ENCODE results near the gene UGDH.
"Not testable (repeated sequence)": the region's sequence is repeated elsewhere in the genome, so short reads cannot be mapped to it uniquely, and the experiment has no call there.

The UGDH gene

DNA sequence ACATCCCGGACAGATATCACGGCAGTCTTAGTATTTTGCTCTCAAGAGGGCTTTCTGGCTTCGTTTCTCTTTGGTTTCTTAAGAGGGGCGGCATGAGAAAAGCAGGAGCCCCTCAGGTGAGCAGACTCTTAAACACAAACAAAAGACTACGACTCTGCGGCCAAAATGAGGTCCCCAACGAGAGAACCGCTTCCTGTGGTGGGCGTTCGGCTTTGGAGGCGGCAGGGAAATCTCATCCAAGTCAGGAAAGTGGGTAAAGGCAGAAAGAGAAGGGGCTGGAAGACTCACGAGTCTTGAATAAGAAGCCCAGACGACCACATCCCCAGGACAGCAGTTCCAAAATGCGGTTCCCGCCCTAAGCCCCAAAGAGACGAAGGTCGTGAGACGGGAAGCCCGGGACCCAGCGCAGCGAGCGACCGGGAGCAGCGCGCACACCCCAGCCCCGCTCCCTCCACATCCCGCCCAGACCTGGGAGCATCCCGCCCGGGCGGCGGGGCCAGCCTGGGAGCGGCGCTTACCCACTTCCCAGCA lies 409 bp downstream of the UGDH start:
- DNase-seq, result peak; percentile 19

DNA sequence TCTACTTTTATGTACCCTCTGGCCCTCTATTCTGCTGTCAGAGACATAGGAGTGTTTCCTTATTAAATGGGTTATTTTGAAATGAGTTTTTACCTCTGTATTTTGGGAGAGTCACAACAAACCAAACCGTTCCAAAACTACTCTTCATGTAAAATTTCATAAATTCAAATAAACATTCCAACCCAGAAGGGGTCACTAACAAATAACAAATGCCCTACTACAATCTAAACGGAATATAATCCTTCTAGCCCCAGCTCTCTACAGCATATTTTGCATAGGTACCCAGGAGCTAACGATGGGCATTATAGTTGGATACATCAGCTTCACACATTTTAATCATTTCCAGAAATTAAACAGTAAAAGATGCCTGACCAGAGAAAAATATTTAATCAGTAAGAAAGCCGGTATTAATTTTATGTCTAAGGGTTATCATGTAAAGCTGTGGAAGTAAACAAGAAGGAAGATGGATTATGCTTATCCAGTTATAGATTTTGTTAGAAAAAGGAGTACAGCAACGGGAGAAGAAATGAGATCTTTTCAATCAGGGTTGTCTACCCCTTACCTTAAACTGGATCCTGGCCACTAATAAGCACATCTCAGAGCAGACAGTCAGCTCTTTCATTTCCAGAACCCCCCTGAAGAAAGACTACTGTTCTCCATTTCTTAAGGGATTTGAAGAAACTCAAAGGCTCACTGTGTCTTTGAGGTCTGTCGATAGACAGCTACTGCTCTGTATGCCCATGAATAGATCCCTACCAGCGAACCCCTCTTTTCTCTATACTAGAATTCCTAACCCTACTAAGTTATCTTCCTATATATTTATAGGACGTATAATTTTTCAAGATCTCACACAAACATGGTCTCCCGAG lies 1.2 kb downstream of the UGDH start:
- no peak for DNase-seq

DNA sequence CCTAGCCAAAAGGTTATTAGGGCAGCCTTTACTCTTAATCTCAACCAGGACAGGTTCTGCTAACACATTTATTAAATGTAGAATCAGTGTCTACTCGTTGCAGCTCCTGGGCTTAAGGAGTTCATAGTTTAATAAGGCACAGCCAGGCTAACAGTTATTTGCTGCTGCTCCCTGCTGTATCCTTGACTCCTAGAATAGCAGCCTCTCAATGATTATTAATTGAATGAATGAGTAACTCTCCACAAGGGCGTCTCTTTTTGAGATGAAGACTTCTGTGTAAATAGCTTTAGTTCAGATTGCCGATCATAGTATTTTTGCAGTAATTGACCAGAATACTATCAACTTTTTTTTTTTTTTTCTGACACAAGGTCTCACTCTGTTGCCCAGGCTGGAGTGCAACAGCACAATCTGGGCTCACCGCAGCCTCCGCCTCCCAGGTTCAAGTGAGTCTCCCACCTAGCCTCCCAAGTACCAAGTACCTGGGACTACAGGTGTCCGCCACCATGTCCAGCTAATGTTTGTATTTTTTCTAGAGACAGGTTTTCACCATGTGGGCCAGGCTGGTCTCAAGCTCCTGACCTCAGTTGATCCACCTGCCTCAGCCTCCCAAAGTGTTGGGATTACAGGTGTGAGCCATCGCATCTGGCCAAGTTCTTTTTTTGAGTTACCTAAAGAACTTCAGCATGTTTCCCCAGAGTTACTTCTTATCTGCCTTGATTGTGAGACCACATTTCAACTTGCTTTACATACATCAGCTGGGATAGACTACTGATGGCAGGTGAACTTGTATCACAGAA lies 2.9 kb downstream of the UGDH start:
- DNase-seq, result no peak

DNA sequence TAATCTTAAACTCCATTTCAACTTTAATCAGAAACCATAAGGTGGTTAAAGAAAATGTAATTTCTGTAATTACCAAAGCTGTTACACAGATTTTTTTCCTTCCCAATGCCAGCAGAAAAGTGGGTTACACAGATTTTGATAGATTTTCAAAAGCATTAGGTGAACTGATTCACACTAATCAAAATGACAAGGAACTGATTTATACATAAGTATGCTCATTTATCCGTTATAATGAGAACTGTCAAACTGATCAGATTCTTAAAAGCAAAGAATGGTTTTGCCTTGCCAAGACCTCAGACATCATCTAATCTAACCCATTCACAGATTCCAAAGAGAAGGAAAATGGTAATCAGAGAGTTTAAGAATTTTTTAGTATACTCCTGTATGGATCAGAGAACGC lies 5.2 kb downstream of the UGDH start:
- no peak for DNase-seq

DNA sequence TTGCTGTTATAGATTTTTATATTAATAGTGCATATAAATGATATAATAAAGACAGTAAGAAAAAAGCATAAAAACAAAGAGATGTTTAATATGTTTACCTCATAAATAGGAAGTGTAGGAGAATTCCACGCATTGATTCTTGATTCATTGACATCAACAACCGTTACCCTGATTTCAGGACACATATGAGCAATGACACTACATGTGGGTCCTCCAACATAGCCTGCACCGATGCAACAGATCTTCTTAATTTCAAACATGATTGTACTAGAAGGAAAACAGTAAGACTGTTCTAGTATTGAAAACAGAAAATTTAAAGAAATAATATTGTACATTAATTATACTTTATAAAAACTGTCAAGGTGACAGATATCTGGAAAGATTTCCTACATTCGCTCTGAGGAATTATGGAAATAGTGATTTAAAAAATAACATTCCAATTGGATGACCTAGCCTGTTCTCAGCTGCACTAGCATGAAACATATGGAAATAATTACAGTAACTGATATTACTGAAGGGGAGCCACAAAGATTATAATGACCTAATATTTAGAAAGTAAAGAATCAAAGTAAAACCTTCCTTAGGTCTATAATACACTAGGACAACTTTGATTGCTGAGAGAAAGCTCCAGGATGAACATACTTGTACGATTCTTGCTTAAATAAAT lies 5.9 kb downstream of the UGDH start:
- no peak for DNase-seq

DNA sequence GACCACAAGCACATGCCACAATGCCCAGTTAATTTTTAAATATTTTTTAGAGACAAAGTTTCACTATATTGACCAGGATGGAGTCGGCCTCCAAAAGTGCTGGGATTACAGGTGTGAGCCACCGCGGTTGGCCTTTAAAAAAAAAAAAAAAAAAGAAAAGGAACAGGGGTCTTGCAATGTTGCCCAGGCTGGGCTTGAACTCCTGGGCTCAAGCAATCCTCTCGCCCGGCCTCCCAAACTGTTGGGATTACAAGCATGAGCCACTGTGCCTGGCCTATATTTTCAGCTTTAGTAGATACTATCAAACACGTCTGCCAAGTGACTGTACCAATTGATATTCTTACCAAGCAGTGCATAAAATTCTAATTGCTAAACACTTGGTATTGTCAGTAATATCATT lies 8.8 kb downstream of the UGDH start:
- no peak for DNase-seq

DNA sequence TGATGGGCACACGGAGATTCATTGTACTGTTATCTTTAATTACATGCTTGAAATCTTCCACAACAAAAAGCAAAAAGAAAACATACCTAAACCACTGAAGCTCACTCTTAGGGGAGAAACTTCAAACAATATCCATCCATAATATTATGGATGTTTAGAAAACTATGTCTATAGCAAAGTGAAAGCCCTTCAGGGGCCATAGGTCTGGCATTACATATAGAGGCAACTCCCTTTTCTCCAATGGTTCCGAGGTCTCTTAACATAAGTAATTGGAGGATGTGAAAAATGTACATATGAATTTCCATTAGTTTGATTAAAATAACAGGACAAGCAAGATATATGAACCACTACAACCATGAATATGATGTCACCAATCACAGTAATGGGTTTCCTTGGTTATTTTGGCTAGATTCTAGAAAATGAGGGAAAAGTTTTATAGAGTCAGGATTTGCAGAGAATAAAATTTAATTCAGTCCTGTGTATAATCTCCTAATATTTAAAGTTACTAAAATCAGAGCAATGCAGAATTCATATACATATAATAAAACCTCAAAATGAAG lies 10.8 kb downstream of the UGDH start:
- no peak for DNase-seq

DNA sequence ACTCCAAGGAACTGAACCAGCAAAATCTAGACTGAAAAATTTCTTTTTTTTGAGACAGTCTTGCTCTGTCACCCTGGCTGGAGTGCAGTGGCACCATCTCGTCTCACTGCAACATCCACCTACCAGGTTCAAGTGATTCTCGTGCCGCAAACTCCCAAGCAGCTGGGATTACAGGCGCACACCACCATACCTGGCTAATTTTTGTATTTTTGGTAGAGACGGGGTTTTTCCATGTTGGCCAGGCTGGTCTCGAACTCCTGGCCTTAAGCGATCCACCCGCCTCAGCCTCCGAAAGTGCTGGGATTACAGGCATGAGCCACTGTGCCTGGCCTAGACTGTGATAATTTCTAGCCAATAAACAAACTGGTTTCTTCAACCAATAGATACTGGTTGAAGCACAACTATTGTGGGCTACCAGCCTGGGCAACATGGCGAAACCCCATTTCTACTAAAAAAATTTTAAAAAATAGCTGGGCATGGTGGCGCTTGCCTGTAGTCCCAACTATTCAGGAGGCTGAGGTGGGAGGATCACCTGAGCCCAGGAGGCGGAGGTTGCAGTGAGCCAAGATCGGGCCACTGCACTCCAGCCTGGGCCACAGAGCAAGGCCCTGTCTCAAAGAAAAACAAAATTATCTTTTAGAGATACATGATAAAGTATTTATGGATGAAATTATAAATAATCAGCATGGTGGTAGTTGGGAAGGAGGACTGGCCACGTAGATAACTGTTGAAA lies 11.4 kb downstream of the UGDH start:
- not testable (repeated sequence) for DNase-seq

DNA sequence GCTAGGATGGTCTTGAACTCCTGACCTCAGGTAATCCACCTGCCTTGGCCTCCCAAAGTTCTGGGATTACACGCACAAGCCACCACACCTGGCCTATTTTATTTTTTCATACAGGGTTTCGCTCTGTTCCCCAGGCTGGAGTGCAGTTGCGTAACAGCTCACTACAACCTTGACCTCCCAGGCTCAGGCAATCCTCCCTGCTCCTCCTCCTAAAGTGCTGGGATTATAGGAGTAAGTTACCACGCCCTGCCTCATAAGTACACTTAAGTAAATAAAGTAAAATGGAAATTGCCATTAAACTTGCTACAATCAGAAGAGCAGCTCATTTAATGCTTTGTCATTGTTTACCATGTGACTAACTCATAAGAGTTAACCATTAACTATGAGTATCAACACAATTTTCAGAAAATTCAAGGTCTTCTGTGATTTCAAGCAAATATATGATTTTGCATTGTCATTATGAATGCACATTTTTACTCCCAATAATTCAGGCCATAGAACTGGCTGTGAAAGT lies 12.3 kb downstream of the UGDH start:
- DNase-seq, result no peak

DNA sequence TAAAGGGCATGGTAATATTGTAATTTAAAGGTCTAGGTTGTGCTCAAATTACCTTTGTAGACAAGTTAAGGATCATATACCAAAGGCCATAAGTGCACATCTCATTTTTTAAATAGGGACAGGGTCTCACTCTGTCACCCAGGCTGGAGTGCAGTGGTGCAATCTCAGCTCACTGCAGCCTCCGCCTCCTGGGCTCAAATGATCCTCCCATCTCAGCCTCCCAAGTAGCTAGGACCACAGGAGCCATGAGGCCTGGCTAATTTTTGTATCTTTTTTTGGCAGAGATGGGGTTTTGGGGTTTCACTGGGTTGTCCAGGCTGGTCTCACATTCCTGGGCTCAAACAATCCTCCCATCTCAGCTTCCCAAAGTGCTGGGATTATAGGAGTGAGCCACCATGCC lies 13.0 kb downstream of the UGDH start:
- not testable (repeated sequence) for DNase-seq

DNA sequence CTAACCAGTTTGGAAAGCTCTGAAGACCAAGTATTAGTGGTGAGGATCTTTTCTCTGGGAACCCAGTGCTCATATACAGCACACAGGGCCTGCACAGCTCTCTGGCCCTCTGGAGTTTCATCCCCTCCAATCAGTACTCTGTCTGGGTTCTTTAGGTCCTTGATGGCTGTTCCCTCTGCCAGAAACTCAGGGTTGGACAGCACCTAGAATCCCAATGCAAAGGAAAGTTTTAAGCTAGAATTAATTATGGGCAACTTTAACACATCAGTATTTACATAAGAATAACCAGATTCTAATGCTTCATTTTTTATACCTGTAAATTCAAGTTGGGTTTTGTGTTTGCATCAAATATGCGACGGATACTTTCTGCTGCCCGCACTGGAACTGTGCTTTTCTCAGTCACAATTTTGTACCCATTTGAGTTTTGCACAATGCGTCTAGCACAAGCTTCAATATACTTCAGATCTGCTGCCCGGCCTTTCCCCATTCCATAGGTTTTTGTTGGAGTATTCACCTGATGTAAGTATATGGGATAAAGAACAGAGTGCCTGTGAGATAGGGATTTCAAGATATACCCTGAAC lies 16.8 kb downstream of the UGDH start:
- DNase-seq, result no peak

DNA sequence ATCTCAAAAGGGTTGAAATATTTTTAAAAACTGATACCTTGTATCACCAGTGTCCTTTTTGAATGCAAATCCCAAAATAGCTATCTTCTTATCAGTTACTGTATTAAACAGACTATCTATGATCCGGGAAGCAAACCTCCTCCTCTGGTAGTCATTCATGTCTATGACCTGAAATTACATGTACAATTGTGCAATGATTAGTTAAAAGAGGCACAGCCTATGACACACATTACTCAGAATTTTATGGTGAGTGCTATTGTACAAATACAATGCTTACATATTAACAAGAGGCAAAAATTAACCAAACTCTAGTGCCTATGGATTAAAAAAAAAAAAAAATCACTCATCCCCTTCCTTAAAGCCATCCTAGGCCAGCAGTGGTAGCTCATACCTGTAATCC lies 21.7 kb downstream of the UGDH start:
- DNase-seq, result no peak

DNA sequence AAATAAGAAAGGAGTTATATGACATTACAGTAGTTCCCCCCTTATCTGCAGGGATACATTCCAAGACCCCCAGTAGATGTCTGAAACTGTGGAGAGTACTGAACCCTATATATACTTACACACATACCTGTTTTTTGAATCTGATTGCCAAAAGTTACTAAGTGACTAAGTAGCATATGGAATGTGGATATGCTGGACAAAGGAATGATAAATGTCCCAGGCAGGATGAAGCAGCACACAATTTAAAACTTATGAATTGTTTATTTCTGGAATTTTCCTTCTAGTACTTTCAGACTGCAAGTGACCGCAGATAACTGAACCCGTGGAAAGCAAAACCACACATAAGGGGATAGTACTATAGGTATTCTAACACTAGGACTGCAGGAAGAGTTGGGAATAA lies 22.7 kb downstream of the UGDH start:
- DNase-seq, result no peak

DNA sequence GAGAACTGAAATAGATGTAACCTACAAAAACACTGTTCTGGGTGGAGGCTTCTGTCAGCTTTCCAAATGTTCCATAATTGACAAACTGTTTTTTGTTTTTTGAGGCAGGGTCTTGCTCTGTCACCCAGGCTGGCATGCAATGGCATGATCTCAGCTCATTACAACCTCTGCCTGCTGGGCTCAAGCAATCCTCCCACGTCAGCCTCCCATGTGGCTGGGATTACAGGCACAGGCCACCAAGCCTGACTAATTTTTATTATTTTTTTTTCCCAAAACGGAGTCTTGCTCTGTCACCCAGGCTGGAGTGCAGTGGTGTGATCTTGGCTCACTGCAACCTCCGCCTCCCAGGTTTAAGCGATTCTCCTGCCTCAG lies 24.6 kb downstream of the UGDH start:
- DNase-seq, result not testable (repeated sequence)

DNA sequence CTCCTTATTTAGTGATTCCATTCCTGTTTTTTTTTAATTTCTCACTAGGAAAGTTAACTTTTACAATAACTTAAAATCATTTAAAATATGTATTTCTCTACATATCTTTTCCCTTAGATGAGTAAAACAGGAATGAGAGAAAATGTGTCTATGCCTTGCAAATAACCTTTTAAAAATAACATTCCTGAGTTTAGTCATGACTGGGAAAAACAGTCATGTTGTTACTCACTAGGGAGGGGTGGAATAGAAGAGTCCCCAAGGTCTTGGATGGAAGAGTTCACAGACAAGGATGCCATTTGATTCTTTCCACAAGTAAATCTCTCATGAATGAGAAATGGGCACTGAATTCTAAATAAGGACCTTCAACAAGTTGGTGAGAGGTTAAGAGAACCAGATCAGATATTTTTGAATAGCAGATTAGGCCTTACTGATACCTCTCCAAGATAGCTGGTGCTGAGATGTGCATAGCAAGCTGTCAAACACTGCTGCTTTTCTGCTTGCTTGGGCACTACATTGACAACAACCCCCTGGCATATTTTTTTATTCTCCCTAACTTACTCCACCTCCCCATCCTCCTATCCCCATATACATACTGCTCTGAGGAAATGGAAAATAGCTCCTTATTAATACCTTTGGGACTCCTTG lies 25.1 kb downstream of the UGDH start:
- DNase-seq, result no peak

DNA sequence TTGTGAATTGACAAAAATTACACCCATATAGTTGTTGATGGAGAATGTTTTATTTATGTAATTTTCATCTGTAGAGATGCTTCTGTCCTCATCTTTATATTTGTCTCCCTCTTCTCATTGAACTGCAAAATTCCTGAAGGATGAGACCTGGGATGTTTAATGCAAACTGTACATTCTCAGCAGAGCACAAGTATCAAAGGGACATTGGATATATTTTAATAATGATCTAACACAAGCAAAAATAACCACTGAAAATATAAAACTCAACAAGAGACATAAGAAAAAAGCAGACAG lies 28.6 kb downstream of the UGDH start:
- DNase-seq, result no peak

DNA sequence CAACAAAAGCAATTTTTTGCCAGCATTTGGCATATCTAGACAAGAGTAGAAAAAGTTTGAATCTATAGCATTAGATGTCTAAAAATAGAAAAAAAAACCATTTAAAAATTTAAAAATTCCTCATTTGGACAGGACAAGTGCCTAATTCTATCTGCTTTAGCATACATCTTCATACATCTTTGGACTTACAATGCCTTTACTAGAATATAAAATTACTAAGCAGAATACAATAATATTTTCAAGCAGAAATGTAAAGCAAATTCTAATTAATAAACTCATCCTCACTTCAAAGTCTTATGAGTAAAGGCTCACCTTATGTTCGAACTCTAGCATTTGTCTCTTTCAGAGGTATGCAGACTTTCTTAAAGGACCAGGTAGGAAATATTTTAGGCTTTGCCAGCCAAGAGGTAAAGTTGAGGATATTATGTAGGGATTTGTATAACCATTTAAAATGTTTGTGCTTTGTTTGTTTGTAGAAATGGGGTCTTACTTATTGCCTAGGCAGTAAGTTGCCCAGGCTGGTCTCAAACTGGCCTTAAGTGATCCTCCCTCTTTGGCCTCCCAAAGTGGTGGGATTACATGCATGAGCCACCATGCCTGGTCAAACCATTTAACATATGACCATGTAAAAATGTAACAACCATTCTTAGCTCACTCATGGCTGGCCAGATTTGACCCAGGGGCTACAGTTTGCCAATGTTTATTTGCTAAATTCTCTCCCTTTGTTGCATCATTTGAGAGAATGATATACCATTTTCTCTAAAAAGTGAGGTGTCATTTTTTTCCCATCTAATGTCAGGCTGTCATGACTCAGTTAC lies 29.1 kb downstream of the UGDH start:
- no peak for DNase-seq

DNA sequence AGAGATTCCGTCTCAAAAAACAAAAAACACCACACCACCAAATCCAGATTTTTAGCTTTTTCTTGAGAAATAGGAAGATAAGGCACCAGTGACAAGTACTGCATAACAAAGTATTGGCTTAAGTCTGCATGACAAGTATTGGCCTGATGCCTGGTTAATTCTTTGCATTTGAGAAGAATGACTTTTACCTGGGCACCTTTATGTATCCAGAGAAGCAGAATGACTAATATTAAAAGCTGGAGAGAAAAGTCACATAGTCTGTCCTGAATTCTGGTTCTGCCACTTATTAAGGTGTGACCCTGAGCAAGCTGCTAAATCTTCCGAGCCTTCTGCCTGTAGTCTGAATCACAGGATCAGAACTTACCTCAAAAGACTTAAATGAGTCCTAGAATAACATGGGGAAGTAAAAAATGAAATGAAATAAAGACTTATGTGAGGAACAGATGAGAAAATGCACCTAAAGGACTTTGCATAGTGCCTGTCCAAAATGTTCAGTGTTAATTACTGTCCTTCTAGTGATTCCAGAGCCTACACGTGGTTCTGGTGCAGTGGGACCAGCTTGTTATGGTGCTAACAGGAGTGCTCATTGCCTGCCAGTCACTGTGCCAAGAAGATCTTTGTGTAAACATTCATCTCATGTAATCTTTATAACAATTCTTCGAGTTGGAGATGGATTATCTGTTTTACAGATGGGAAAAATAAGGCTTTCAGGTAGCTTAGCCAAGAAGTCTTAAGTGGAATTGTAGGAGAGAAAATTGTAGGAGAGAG lies 31.6 kb downstream of the UGDH start:
- no peak for DNase-seq

DNA sequence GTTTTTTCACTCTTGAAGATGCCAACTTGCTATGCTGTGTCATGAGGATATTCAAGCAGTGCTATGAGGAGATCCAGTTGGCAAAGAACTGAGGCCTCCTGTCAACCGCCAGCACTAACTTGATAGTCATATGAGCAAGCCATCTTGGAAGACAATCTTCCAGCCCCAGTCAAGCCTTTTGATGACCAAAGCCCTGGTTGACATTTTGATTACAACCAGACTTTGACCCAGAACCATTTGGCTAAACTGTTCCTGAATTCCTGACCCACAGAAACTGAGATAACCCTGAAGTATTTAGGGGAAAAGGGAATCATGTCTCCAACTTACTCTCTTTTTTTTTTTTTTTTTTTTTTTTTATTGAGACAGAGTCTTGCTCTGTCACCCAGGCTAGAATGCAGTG lies 32.9 kb downstream of the UGDH start:
- no peak for DNase-seq

DNA sequence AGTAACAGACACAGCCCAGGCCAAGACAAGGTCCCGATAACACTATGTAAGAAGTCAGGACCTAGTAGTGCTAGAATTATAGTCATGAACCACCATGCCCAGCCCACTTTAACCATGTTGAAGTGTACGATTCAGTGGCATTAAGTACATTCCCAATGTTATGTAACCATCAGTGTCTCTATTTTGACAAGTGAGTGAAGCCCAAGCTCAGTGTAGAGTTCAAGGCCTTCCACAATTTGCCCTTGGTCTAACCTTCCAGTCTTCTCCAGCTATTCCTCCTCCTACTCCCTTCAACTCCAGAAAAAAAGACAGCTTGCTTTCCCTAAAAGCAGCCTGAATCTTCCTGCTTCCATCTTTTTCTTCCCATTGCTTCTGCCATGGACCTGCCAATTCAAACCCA lies 36.9 kb downstream of the UGDH start:
- no peak for DNase-seq
